Retinal pigment epithelial cell (primary cell): ENCODE data around the gene TNNC1.

Experiments
- DNase-seq: peaks from one replicate; pipeline ENCODE4 v3.0.0-alpha.2; 2010; ENCODE audit warnings: low read depth
- H3K4me3 ChIP-seq: 2 replicates; pipeline ENCODE4 v1.5.1; 2011; ENCODE audit warnings: mild to moderate bottlenecking, low read length, control low read depth, moderate library complexity
- CTCF ChIP-seq: conservative IDR thresholded peaks from 2 replicates; pipeline ENCODE4 v1.5.1; 2011; ENCODE audit warnings: low read depth, low read length, control low read depth, inconsistent platforms

The TNNC1 gene

DNA sequence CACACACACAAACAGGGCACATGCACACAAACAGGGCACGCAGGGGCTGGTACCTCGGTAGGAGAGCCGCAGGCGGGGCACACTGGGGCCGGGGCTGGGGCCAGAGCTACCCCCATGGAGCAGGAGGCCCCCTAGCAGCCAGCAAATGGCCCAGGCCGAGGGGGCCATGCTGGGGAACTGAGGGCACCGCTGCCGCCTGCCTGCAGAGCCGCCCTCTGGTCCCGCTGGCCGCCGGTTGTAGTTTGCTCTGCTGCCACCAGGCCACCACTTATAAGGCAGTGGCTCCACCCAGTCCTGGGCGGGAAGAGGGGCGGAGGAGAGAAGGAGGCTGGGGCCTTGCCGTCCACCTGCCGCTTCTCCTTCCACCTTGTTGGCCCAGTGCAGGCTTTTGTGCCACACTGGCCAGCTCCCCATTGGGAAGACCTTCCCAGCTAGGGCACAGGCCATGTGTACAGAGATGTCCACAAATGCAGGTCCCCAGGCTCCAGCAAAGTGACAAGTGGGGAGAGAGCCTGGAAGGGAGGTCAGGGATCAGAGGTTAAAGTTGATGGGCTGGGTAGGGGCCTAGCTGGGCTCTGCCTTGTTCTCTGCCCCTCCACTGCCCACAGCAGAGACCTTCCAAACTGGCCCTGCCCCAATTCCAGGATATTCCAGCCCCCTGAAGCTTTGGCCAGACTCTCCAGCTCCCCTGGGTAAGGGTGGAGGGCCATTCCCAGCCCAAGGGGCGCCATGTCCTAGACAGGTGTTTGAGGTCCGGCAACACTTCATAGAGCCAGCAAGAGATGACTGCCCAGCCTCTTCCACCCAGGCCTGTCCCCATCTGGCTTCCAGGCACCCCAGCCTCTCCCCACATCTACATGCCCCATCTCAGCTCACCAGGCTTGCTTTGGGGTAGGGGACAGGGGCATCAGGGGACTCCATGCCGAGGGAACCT lies 8.7 kb downstream of the TNNC1 start, which contains the start of gene SEMA3G:
TSS of gene SEMA3G (minus strand) at position 244 of the 934 bp plus-strand sequence. CDS start at position 168, 76 bp downstream.
- DNase-seq: no peak
- TF ChIP-seq CTCF: peak; percentile 51
- H3K4me3 ChIP-seq: no peak within 1 kb of the TSS

DNA sequence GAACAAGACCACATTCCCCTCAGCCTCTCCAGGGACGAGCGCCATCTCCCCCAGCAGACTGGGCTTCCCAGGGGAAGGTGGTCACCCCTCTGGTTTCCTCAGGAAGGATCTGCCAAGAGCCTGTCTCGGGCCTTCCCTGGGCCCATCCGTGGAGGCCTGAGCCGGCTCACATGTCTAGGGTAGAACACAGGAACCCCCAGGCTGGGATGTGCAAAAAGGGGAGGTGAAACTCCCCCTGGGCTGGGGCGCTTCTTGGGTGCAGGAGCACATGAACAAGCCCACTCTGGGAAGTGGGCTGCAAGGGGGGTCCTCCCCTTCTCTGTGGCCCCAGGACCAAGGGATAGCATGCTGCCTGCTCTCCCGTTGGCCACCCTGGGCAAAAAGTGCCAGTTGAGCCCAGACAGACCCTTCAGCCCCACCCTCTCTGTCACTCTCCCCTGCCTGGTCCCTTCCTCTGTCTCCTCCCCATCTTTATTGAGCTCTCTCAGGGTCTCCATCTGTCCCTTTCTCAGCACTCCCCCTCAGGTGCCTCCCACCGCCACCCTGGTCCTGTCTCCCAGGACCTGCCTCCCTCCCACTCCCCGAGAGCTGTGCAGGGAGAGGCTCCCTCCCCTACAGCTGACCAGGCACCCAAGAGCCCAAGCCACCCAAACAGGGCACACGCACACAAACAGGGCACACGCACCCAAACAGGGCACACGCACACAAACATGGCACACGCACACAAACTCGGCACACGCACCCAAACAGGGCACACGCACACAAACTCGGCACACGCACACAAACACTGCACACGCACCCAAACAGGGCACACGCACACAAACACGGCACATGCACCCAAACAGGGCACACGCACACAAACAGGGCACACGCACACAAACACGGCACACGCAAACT lies 9.8 kb downstream of the TNNC1 start:
- no peak overlapping the region for H3K4me3 ChIP-seq
- DNase-seq: no peak
- no peak for TF ChIP-seq CTCF

- no peak for TF ChIP-seq CTCF
- no peak overlapping the region for H3K4me3 ChIP-seq
- DNase-seq: no peak
Observed at GRCh38 chr3:52443268-52443610, 10.6 kb downstream of the TNNC1 start.

DNA sequence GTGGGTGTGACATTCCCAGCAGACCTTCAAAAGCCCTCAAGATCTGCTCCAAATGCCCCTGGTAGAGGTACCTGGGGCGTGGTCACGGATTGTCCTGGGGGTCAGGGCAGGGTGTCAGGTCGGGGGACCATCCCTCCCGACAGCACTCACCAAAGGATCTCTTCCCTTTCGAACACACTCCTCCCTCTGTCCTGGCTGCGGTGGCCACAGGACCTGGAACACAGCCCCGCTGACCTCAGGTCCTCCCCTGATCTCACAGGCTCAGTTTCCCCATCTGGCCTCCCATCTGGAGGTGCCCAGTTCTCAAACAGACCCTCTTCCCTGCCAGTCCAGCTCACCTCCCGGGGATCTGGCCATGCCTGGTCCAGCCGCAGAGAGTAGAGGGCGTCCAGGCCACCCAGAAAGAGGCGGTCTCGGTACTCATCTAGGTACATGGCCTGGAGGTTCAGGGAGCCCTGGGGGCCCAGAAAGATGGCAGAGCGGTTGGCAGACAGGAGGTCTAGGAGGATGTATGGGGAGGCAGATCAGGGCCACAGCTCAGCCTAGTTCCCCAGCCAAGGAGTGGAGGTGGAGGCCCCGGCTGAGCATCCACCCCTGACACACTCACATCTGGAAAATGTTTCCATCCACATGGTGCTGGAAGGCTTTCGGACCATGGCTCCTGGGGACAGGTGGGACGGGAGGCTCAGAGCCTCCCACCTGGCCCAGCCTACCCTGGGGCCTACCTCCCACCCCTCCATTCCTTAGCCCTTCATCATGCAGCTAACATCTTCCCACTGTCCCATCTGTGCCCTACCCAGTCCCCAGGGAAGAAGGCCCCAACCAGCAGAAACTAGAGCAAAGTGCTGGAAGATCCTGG lies 11.2 kb downstream of the TNNC1 start:
- H3K4me3 ChIP-seq: no peak overlapping the region
- TF ChIP-seq CTCF: no peak
- DNase-seq: no peak

- TF ChIP-seq CTCF: no peak
- no peak for DNase-seq
- no peak overlapping the region for H3K4me3 ChIP-seq
Observed at GRCh38 chr3:52441772-52442332, 12.0 kb downstream of the TNNC1 start.

- no peak for TF ChIP-seq CTCF
- no peak for DNase-seq
- no peak overlapping the region for H3K4me3 ChIP-seq
Observed at GRCh38 chr3:52441091-52441771, 12.6 kb downstream of the TNNC1 start.
